K562 (cell line): ENCODE data around the gene CCNDBP1. TPM values are rescaled to one million over a fixed set of nuclear protein-coding genes. Genes with fewer than 3 reads are reported as not detected.

Source experiments
- CBFA2T2 ChIP-seq: fragments of 450-650 bp; conservative IDR thresholded peaks from 2 replicates; pipeline ENCODE4 v1.6.1; 2017; ENCODE audit warnings: mild to moderate bottlenecking
- FOXJ2 ChIP-seq: fragments of 200-800 bp; sonication (Bioruptor generic); IDR thresholded peaks from 2 replicates; pipeline ENCODE4 v1.6.1; 2016; ENCODE audit warnings: missing genetic modification characterization, missing compliant biosample characterization
- GABPB1 ChIP-seq: sonication (generic); formaldehyde crosslinking; IDR thresholded peaks from 2 replicates; pipeline ENCODE4 v1.8.0; 2022; ENCODE audit warnings: mild to moderate bottlenecking, missing genetic modification reagents
- HDAC3 ChIP-seq: fragments of 450-650 bp; IDR thresholded peaks from 2 replicates; pipeline ENCODE4 v1.6.1; 2018; ENCODE audit warnings: borderline replicate concordance, mild to moderate bottlenecking, moderate library complexity; ENCODE audit not compliant: partially characterized antibody
- HDAC6 ChIP-seq: IDR thresholded peaks from 2 replicates; pipeline ENCODE4 v1.6.1; 2012; ENCODE audit warnings: low read depth, mild to moderate bottlenecking, control low read depth, inconsistent platforms, low read length, moderate library complexity
- HDGF ChIP-seq: fragments of 450-650 bp; IDR thresholded peaks from 2 replicates; pipeline ENCODE4 v1.6.1; 2016
- MCM5 ChIP-seq: fragments of 450-650 bp; IDR thresholded peaks from 2 replicates; pipeline ENCODE4 v1.6.1; 2016; ENCODE audit warnings: low read depth
- NELFE ChIP-seq: IDR thresholded peaks from 2 replicates; pipeline ENCODE4 v1.6.1; 2011; ENCODE audit warnings: mild to moderate bottlenecking; ENCODE audit not compliant: insufficient read depth, insufficient read length
- PML ChIP-seq: IDR thresholded peaks from 2 replicates; pipeline ENCODE4 v1.6.1; 2012; ENCODE audit warnings: low read length, inconsistent platforms
- PYGO2 ChIP-seq: fragments of 450-650 bp; IDR thresholded peaks from 2 replicates; pipeline ENCODE4 v1.6.1; 2016; ENCODE audit warnings: mild to moderate bottlenecking, missing genetic modification characterization, moderate library complexity, missing compliant biosample characterization
- RUNX1 ChIP-seq: sonication (generic); IDR thresholded peaks from 2 replicates; pipeline ENCODE4 v1.6.1; 2016; ENCODE audit warnings: antibody characterized with exemption, low read depth
- SMARCA4 ChIP-seq: fragments of 450-650 bp; IDR thresholded peaks from 2 replicates; pipeline ENCODE4 v1.6.1; 2016
- ZBTB34 ChIP-seq: fragments of 250-450 bp; sonication (Bioruptor Pico); IDR thresholded peaks from 2 replicates; pipeline ENCODE4 v1.8.0; 2021; ENCODE audit warnings: mild to moderate bottlenecking, moderate library complexity
- ZNF263 ChIP-seq: sonication (generic); formaldehyde crosslinking; IDR thresholded peaks from 2 replicates; pipeline ENCODE4 v1.8.0; 2022; ENCODE audit warnings: mild to moderate bottlenecking, missing genetic modification reagents, borderline replicate concordance
- ZNF592 ChIP-seq: fragments of 450-650 bp; IDR thresholded peaks from 2 replicates; pipeline ENCODE4 v1.6.1; 2017; ENCODE audit warnings: antibody characterized with exemption, mild to moderate bottlenecking
- ZNF639 ChIP-seq, 2 experiments: fragments of 200-800 bp in 1 of 2; sonication (Bioruptor generic) in 1 of 2; sonication (generic) in 1 of 2; formaldehyde crosslinking in 1 of 2; IDR thresholded peaks in 1 of 2; conservative IDR thresholded peaks in 1 of 2; 2 replicates each; pipeline versions ENCODE4 v1.5.0 to v1.6.1; 2016 to 2020; ENCODE audit warnings: missing compliant biosample characterization in 1 of 2, missing genetic modification characterization in 1 of 2, missing genetic modification reagents in 1 of 2
- ZNF740 ChIP-seq, 3 experiments: fragments of 200-800 bp in 1 of 3; sonication (Bioruptor generic) in 1 of 3; sonication (generic) in 1 of 3; formaldehyde crosslinking in 1 of 3; IDR thresholded peaks; 2 replicates each; pipeline versions ENCODE4 v1.6.1 to v1.8.0; 2016 to 2022; ENCODE audit warnings: mild to moderate bottlenecking in 2 of 3, missing compliant biosample characterization in 2 of 3, missing genetic modification characterization in 2 of 3, missing genetic modification reagents in 1 of 3
- polyA plus RNA-seq, 8 experiments: library from polyadenylated mRNA; depleted of rRNA in 4 of 8; stranded (reverse) in 5 of 8; unstranded in 3 of 8; fragments of >200 nt; fragmentation: Nextera tagmentation in 2 of 8; fragmentation: Illumina TruSeq in 1 of 8; extraction: Ambion mirVana in 2 of 8; extraction: Trizol in 1 of 8; gene quantifications; 2 replicates each; pipeline versions ENCODE4 v1.2.1 to v1.2.3, GENCODE V29; 2011 to 2014; ENCODE audit warnings: inconsistent platforms in 1 of 8, missing spikeins in 1 of 8
- total RNA-seq, 7 experiments: library from RNA; depleted of rRNA in 6 of 7; stranded (reverse); fragments of >200 nt in 6 of 7; fragmentation: Illumina TruSeq in 2 of 7; extraction: Trizol in 2 of 7; gene quantifications; 2 replicates each; pipeline versions ENCODE4 v1.2.1 to v1.2.3, GENCODE V29; 2011 to 2021; ENCODE audit warnings: low replicate concordance in 1 of 7

The CCNDBP1 gene
- total and polyA plus RNA-seq, 9 of the 15 experiments (the other 6 are each of a cell fraction or from before 2014, with no cell fraction given): 37.0 to 111 (median 55.5) TPM

GRCh38 chr15:43185157-43186002, at the start of gene CCNDBP1 (continued):
- no peak for TF ChIP-seq ZBTB34 (CRISPR knock-in tag)
- TF ChIP-seq ZNF263 (CRISPR knock-in tag): no peak; the same call in 1 of the 2 replicates
- no peak for TF ChIP-seq CBFA2T2
- 0 out of 2 replicates have a peak, but pooled peaks have one; percentile 26 for TF ChIP-seq FOXJ2
- no peak for TF ChIP-seq NELFE
- no peak for TF ChIP-seq HDAC6
- no peak for TF ChIP-seq HDAC3
- no peak for TF ChIP-seq SMARCA4
- TF ChIP-seq RUNX1: no peak
- TF ChIP-seq ZNF592: no peak
- TF ChIP-seq PML: peak; percentile 52; the same call in 1 of the 2 replicates
- no peak for TF ChIP-seq PYGO2 (tag)
- TF ChIP-seq MCM5: no peak
- TF ChIP-seq ZNF639 (CRISPR knock-in tag; conservative IDR thresholded peaks at IDR 0.05 in 1 of 2, IDR thresholded peaks at IDR 0.05 in 1 of 2): no peak
- TF ChIP-seq ZNF740 (CRISPR knock-in tag; IDR thresholded peaks at IDR 0.05): 0 out of 2 replicates have a peak, but pooled peaks have one; percentile 15
- TF ChIP-seq ZNF740 (tag; IDR thresholded peaks at IDR 0.05): no peak
- TF ChIP-seq GABPB1 (CRISPR knock-in tag): peak; percentile 90
- no peak; the same call in 1 of the 2 replicates for TF ChIP-seq HDGF
